ENCODE results near the gene MYO1G. TPM values are rescaled to one million over a fixed set of nuclear protein-coding genes. Genes with fewer than 3 reads are reported as not detected.

MYO1G gene
- total and polyA plus RNA-seq, 10 of the 15 experiments (the other 5 are each of a cell fraction or from before 2014, with no cell fraction given), result 1.8 to 232 (median 134) TPM

DNA sequence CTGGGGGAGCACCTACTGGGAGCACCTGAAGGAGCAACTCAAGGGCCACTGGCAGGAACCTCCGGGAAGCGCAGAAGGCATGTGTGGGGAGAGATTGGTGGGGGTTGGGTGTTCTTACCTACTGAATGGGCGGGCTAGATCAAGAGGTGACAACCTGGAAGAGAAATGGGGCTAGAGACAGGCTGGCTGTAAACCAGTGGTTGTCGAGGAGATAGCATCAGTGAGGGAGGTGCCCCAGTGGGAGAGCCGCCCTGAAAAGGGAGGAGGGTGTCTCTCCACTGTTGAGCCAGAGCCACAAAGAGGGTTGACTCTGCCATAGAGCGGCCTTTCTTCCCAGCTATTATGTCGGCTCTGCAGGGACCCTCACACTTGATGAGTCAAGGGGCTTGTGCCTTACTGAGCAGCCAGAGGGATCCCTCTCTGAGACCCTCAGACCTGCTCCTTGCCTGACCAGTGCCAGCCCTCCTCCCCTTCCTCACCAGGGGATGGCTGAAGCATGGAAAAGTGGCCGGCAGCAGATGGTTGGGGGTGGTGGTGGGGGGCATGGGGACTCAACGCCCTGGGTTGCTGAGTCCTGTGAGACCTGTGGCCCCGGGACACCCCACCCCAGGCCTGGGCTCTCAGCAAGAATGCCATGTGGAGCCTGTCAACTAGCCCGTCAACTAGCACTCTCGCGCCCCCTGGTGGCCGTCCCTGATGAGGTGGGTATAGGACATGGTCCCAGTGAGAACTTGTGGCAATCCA, 57.0 kb downstream of the MYO1G start:
- CTCF ChIA-PET, result interaction anchor here (0.6 to 5.8 kb wide), 14 partner anchors 34 to 335 kb away, joined by 3 to 117 read pairs (median 4); no protein-coding TSS in a partner anchor
- SMC1A ChIA-PET (ENCODE audit: uncharacterized antibody, unreplicated experiment), result interaction anchor here (0.5 to 11.9 kb wide), 6 partner anchors 17 to 797 kb away, joined by 3 to 138 read pairs (median 4); no protein-coding TSS in a partner anchor
- POLR2A ChIA-PET, result interaction anchor here (0.5 kb wide), 1 partner anchor 104 kb away, joined by 8 read pairs; no protein-coding TSS in a partner anchor
- no peak overlapping the region; the same call in 1 of the 2 replicates for H2AFZ ChIP-seq (ENCODE audit: control insufficient read depth, low read depth, low read length)
- H3K27ac ChIP-seq (ENCODE audit: control insufficient read depth, insufficient read depth), result no peak overlapping the region
- no peaks in the 10 kb centered on the region for H3K79me2 ChIP-seq (ENCODE audit: control insufficient read depth, insufficient read depth, low read length)
- H4K20me1 ChIP-seq (ENCODE audit: control insufficient read depth, insufficient read depth), result no peaks in the 10 kb centered on the region
- no peaks in the 10 kb centered on the region for H3K9me3 ChIP-seq (replicated peaks; ENCODE audit: control insufficient read depth, insufficient read depth, low read length)
- no peak overlapping the region for H3K4me3 ChIP-seq
- peak; percentile 15 for DNase-seq (ENCODE audit: low read depth, low spot score)
- H3K4me2 ChIP-seq (ENCODE audit: control insufficient read depth, insufficient read depth), result no peak overlapping the region
- H3K9ac ChIP-seq (ENCODE audit: control insufficient read depth, insufficient read depth, low read length), result no peak overlapping the region
- ATAC-seq, result peak; percentile 100
- intact Hi-C loops (cut with micrococcal nuclease; ENCODE audit: unreplicated experiment) (loop anchor here (1.0 to 2.0 kb wide), 3 partner anchors 64 to 333 kb away; no protein-coding TSS in a partner anchor), in situ Hi-C loops (cut with MboI) (no loop called here)
- H3K36me3 ChIP-seq (ENCODE audit: control insufficient read depth in 2 of 2, insufficient read depth in 2 of 2, low read length in 1 of 2), result no peaks in the 10 kb centered on the region
- no TSS peak for BruUV-seq (replicated peaks)
- RAD21 ChIA-PET (ENCODE audit: unreplicated experiment), result interaction anchor here (0.7 to 2.8 kb wide), 4 partner anchors 64 to 215 kb away, joined by 3 to 15 read pairs (median 12); no protein-coding TSS in a partner anchor
- H3K4me1 ChIP-seq (ENCODE audit: control insufficient read depth, insufficient read depth, low read length), result no peaks in the 10 kb centered on the region
- H3K27me3 ChIP-seq (replicated peaks in 1 of 2; ENCODE audit: control insufficient read depth in 2 of 2, insufficient read depth in 2 of 2, low read length in 1 of 2), result no peaks in the 10 kb centered on the region
- 28% methylated on average over 14 of the region's 14 CpGs for WGBS (ENCODE audit: insufficient coverage, insufficient replicate concordance, low lambda C conversion rate, missing lambda C conversion rate)
- peak; percentile 88 for FAIRE-seq
- no peak for TF ChIP-seq CBFB (IDR thresholded peaks at IDR 0.05; ENCODE audit: low read depth)
- peak; percentile 49; the same call in 1 of the 2 replicates for TF ChIP-seq MAX (IDR thresholded peaks at IDR 0.05; ENCODE audit: low read depth, low read length)
- TF ChIP-seq RUNX3 (IDR thresholded peaks at IDR 0.05; ENCODE audit: low read length), result no peak
- TF ChIP-seq ZBED1 (IDR thresholded peaks at IDR 0.05; ENCODE audit: borderline replicate concordance), result no peak
- TF ChIP-seq, protein P1, sequence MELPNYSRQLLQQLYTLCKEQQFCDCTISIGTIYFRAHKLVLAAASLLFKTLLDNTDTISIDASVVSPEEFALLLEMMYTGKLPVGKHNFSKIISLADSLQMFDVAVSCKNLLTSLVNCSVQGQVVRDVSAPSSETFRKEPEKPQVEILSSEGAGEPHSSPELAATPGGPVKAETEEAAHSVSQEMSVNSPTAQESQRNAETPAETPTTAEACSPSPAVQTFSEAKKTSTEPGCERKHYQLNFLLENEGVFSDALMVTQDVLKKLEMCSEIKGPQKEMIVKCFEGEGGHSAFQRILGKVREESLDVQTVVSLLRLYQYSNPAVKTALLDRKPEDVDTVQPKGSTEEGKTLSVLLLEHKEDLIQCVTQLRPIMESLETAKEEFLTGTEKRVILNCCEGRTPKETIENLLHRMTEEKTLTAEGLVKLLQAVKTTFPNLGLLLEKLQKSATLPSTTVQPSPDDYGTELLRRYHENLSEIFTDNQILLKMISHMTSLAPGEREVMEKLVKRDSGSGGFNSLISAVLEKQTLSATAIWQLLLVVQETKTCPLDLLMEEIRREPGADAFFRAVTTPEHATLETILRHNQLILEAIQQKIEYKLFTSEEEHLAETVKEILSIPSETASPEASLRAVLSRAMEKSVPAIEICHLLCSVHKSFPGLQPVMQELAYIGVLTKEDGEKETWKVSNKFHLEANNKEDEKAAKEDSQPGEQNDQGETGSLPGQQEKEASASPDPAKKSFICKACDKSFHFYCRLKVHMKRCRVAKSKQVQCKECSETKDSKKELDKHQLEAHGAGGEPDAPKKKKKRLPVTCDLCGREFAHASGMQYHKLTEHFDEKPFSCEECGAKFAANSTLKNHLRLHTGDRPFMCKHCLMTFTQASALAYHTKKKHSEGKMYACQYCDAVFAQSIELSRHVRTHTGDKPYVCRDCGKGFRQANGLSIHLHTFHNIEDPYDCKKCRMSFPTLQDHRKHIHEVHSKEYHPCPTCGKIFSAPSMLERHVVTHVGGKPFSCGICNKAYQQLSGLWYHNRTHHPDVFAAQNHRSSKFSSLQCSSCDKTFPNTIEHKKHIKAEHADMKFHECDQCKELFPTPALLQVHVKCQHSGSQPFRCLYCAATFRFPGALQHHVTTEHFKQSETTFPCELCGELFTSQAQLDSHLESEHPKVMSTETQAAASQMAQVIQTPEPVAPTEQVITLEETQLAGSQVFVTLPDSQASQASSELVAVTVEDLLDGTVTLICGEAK (IDR thresholded peaks at IDR 0.05; ENCODE audit: borderline replicate concordance), result no peak
- no peak for TF ChIP-seq PML (IDR thresholded peaks at IDR 0.05; ENCODE audit: low read length)
- TF ChIP-seq ETV6 (conservative IDR thresholded peaks at IDR 0.05 in 1 of 2, IDR thresholded peaks at IDR 0.05 in 1 of 2; ENCODE audit: borderline replicate concordance in 1 of 2, low read depth in 1 of 2), result no peak
- TF ChIP-seq NBN (IDR thresholded peaks at IDR 0.05), result no peak
- TF ChIP-seq, protein P2, sequence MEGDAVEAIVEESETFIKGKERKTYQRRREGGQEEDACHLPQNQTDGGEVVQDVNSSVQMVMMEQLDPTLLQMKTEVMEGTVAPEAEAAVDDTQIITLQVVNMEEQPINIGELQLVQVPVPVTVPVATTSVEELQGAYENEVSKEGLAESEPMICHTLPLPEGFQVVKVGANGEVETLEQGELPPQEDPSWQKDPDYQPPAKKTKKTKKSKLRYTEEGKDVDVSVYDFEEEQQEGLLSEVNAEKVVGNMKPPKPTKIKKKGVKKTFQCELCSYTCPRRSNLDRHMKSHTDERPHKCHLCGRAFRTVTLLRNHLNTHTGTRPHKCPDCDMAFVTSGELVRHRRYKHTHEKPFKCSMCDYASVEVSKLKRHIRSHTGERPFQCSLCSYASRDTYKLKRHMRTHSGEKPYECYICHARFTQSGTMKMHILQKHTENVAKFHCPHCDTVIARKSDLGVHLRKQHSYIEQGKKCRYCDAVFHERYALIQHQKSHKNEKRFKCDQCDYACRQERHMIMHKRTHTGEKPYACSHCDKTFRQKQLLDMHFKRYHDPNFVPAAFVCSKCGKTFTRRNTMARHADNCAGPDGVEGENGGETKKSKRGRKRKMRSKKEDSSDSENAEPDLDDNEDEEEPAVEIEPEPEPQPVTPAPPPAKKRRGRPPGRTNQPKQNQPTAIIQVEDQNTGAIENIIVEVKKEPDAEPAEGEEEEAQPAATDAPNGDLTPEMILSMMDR (IDR thresholded peaks at IDR 0.05 in 2 of 3, conservative IDR thresholded peaks at IDR 0.05 in 1 of 3; ENCODE audit: control insufficient read depth in 2 of 3, extremely low read depth in 1 of 3, insufficient read depth in 1 of 3, low read depth in 3 of 3, low read length in 3 of 3), result peak; percentile 86 to 92 (median 88)
- TF ChIP-seq POU2F2 (IDR thresholded peaks at IDR 0.05; ENCODE audit: borderline replicate concordance, low read depth, low read length), result 0 out of 3 replicates have a peak, but pooled peaks have one; percentile 36
- TF ChIP-seq, protein P3, sequence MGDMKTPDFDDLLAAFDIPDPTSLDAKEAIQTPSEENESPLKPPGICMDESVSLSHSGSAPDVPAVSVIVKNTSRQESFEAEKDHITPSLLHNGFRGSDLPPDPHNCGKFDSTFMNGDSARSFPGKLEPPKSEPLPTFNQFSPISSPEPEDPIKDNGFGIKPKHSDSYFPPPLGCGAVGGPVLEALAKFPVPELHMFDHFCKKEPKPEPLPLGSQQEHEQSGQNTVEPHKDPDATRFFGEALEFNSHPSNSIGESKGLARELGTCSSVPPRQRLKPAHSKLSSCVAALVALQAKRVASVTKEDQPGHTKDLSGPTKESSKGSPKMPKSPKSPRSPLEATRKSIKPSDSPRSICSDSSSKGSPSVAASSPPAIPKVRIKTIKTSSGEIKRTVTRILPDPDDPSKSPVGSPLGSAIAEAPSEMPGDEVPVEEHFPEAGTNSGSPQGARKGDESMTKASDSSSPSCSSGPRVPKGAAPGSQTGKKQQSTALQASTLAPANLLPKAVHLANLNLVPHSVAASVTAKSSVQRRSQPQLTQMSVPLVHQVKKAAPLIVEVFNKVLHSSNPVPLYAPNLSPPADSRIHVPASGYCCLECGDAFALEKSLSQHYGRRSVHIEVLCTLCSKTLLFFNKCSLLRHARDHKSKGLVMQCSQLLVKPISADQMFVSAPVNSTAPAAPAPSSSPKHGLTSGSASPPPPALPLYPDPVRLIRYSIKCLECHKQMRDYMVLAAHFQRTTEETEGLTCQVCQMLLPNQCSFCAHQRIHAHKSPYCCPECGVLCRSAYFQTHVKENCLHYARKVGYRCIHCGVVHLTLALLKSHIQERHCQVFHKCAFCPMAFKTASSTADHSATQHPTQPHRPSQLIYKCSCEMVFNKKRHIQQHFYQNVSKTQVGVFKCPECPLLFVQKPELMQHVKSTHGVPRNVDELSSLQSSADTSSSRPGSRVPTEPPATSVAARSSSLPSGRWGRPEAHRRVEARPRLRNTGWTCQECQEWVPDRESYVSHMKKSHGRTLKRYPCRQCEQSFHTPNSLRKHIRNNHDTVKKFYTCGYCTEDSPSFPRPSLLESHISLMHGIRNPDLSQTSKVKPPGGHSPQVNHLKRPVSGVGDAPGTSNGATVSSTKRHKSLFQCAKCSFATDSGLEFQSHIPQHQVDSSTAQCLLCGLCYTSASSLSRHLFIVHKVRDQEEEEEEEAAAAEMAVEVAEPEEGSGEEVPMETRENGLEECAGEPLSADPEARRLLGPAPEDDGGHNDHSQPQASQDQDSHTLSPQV (IDR thresholded peaks at IDR 0.05), result no peak

Measured in GM12878 (cell line).